Body of pancreas (tissue), 4 donors: Measurements from ENCODE around the gene UBAC1.
A peak's percentile ranks its signal among the peaks of the same experiment; 100 is the strongest.

Experiments
- CTCF ChIP-seq, 7 experiments: fragments of 450-650 bp in 4 of 7; fragments of 200-600 bp in 3 of 7; sonication (generic) in 3 of 7; IDR thresholded peaks; one replicate each; pipeline ENCODE4 v1.5.1; 2016 to 2019; ENCODE audit warnings: antibody characterized with exemption in 7 of 7
- POLR2A ChIP-seq, 3 donors: fragments of 450-650 bp; IDR thresholded peaks; one replicate each; pipeline ENCODE4 v1.6.1; 2016; ENCODE audit warnings: antibody characterized with exemption in 3 of 3, mild to moderate bottlenecking in 2 of 3

- TF ChIP-seq CTCF (IDR thresholded peaks at IDR 0.05) (no peak), POLR2A (IDR thresholded peaks at IDR 0.05) (peak in 2 of 3 donors; percentile 35 to 50)
Observed at GRCh38 chr9:135992486-135993408, 31.6 kb upstream of the UBAC1 start.
